Ammon's horn (tissue), 1 donor: ENCODE results near the gene UGT1A9.

Experiments
- DNase-seq: peaks from one replicate; pipeline ENCODE4 v3.0.0-alpha.2; 2016; ENCODE audit warnings: low spot score

Gene UGT1A9

DNA sequence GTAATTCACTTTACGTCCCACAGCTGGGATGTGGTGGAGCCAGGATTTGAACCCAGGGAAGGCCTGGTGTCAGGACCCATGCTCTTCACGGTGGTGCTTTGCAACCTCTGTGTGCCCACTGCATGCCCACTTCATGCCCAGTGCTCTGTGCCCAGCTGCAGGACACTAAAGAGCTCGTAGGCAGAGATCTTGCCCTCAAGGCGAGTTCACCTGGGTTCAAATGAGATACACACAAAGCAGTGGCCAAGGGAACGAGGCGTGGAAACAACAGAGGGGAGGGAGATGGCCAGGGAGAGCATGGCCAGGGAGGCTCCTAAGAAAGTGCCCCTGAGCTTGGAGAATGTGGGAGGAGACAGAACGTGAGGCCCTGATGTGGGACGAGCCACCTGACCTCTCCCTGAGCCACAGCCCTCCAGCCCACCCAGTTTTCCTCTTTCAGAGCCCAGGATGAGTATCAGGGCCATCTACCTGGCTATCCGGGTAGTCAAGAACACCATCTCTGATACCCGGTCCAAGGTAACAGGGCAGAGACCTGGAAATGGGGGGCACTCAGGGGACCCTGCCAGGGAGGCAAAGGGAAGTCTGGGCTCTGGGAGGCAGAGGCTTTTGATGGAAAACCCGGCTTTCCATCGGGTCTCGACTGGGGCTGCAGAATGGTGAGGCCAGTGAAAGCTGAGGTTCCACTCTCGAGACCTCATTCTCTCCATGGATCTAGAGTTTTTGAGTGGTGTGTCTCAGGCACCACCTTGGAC, 126.8 kb downstream of the UGT1A9 start:
- no peak for DNase-seq

DNA sequence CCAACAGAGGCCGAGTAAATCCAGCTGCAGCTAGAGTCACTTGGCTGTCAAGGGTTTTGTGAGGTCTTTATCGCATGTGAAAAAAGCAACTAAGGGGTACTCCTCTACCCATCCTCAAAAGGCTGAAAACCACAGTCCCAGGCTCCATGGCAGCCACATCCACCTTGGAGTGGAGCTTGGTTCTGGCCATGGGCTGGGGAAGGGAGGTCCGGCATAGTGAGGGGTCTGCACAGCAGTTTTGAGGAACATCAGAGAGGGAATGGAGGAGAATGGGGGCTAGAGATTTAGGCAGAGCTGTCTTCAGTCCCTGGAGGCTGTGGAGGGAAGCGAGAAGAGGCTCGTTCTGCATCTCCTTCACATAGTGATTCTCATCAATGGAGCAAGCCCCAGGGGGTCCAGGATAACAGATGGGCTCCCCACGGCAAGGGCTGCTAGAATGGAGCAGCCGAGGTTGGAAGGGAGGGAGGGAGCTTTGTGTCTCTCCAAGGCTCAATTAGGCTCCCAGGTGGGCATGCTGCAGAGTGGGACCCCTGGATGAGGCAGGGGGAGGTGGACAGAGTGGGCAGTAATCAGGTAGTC, 127.5 kb downstream of the UGT1A9 start:
- no peak for DNase-seq

DNA sequence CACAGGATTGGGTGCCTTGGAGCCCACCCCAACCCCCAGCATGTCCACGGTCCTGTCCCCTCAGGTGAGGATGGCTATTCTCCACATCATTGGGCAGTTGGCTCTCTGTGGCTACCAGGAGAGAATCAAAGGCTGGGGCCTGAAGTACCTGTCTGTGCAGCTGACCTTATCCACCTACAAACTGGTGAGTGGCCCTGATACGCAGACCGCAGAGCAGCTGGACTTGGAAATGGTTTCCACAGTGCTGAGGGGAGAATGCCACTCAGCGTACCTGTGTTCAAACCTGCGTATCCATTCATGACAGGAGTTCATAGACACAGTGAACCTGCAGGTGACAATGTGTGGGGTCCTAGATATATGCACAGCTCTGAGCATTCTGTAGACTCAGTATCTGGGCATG, 128.0 kb downstream of the UGT1A9 start:
- no peak for DNase-seq

DNA sequence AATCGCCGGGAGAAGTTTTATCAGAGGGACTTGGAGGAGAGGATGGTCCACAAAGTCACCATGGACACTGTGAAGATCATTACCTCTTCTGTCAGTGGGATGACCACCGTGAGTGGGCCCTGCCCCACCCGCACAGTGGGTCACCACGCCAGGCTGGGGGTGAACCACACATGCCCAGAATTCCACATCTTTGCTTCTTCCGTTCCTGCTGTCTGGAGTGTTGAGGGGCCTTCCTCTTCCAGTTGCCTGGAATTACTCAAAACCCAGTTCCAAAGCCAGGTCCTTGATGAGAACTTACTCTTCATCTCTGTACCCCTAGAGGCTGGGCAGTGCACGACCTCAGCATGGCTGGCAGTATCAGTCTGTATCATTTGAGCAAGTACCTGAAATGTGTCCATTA, 128.5 kb downstream of the UGT1A9 start:
- DNase-seq: no peak

DNA sequence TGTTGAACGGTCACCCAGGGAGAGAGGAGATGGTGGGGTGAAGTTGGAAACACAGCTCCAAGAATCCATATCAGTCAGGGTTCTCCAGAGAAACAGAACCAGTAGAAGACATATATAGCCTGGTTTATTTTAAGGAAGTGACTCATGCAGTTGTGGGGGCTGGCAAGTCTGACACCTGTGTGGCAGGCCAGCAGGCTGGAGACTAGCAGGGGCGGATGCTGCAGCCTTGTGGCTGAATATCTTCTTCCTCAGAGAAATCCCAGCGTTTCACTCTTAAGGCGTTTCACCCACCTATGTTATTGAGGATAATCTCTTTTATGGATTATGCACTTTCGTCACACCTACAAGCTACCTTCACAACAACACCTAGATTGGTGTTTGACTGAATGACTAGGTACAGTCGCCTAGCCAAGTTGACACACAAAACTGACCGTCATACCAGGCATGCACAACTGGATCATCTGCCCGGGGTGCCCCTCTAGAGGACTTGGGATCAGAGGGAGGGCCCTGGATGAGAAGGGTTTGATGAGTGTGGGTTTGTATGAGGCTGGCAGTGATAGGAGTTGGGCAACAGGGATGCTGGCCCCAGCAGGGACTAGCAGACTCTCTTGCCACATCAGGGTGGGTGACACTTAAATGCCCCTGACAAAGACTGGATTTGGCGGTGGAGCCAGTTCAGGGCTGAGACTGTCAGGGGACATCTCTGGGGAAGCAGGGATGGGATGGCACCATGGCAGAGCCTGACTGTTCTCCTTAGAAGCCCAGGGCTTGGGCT, 129.8 kb downstream of the UGT1A9 start:
- no peak for DNase-seq

DNA sequence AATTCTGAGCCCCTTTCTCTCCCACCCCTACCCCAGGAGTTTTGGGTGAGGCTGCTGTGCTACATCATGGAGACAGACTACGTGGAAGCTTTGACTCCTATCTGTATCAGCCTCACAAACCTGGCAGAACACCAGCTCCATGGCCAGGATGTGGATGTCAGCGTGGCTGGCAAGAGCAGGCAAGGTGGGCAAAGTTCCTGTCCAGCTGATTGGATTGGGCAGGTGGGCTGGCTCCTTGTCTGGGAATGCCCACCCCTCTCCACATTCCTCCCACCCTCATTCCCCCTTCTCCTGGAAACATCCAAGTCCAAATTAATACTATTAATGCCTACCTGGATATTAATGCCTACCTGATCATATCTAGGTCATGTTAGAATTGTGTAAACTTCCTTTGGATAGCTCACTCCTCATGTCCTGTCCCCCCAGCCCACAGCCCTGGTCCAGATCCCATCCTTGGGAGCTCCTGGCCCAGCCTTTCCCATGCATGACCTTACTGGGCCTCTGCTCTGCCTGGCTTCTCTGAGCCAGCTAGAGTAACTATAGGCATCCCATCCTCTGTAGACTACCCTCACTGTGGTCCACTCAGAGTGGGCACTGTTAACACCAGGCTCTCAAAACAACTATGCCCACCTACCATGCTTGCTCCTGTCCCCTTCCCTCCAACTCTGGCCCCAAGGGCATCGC, 130.6 kb downstream of the UGT1A9 start:
- DNase-seq: no peak

DNA sequence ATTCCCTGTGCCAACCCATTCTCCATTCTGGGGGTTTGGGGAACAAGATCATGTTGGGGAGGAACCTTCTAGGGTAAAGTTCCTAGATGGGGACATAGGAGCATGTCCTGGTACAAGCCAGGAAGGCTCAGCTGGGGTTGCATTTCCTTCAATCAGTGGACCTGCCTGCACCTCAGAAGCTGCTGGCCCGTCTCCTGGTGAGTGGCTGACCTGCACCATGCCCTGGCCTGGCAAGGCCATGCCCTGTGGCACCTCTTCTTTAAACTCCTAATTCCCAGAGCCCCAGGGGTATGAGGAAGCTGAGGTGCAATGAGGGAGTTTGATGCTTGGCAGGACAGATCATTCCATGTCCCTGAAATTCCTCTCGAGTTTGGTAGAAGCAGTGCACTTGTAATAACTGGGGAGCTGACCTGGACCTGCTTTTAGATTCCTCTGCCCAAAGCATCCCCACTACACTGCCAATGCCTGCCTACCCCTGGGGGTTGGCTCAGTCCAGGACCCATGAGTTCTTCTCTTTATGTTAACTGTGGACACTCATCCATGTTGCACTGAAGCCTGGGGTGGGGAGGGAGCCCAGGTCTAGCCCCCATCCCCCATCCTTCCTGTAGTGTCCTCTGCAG, 131.7 kb downstream of the UGT1A9 start:
- no peak for DNase-seq

DNA sequence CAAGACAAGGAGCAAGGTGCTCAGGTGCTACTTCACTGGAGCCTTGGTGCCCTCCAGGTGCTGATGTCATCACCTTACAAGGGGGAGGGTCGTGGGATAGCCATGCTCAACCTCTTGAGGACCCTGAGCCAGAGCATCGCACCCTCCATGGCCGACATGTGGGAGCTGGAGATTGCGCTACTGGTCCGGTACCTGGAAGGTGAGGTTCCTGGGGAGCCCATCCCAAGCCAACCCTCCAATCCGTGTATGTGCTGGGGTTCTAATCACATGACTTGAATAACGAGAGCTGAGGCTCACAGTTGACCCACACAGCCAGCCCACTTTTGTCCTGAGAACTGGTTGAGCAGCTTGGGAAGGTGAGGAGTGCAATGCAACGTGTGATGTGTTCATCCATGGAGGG, 132.3 kb downstream of the UGT1A9 start:
- DNase-seq: no peak

DNA sequence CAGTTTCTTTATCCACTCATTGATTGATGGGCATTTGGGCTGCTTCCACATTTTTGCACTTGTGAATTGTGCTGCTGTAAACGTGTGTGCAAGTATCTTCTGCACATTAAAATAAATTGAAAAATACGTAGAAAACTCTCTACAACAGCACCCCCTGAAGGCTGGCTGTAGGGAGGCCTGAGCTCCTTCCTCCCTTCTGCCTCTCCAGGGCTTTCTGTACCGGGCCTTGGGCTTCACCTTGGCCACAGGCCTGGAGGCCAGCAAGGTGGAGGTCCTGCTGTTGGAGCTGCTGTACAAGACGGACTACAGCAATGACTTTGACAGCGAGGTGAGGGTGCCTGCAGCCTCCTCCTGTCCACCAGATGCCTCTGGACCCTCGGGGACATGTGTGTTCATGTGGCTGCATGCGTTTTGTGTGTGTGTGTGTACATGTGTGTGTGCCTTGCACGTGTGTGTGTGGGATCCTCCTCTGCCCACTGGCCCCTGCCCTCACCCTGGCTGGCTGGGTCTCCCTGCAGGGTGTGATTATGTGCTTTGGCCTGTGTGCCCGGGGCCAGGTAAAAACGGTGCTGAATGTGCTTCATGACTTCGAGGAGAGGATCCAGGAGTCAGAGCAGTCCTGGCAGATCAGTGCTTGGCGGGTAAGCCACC, 135.6 kb downstream of the UGT1A9 start:
- no peak for DNase-seq

DNA sequence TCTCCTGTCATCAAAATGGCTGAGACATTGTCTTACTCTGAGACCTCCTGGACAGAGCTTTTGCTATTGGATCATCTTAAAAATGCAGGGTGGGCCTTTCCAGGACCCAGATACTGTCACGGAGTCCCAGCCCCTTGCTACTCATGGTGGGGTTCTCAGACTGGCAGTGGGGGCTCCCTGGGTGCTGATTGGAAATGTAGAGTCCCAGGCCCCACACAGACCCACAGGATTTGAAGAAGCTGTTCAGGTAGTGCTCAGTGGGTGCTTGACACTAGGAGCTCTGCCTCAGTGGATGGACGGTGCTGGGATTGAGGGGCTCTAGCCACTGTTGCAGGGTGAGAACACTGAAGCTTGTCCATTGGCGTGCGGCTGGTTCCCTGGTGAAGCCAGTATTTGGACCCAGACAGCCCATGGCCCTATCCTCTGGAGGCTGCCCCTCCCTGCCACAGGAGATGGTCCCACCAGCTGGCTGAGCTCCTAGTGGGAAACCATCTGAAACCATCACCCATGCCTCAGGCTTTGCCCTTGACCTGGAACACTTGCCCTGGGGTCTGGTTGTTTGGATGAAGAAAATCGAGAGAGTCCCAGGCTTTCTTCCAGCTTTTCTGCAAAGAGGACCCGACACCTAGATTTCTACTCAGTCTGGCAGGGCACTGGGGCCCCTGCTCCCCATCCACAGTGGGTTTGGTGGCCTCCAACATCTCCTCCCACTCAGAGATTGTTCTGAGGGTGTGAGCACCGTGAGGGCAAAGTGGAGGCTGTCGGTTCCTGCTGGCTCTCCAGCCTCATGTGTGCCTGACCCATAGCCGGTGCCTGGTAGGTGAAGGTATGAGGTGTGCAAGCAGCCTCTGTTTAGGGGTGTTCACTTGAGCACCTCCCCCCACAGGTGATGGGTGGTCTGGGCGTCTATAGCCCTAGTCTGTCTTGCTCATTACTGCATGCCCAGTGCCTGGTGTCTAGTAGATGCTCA, 136.6 kb downstream of the UGT1A9 start:
- no peak for DNase-seq

DNA sequence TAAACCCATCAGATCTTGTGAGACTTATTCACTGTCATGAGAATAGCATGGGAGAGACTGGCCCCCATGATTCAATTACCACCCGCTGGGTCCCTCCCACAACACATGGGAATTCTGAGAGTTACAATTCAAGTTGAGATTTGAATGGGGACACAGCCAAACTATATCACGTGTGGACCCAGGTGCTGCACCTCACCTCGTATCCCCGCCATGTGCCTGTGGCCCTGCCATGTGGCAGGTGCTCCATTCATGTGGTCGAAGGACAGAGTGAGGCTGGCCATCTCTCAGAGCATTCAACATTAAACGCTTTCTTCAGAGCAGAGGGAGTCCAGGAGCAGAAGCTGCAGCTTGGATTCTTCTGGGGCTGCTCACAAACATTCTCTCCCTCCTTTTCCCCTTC, 138.7 kb downstream of the UGT1A9 start:
- no peak for DNase-seq

DNA sequence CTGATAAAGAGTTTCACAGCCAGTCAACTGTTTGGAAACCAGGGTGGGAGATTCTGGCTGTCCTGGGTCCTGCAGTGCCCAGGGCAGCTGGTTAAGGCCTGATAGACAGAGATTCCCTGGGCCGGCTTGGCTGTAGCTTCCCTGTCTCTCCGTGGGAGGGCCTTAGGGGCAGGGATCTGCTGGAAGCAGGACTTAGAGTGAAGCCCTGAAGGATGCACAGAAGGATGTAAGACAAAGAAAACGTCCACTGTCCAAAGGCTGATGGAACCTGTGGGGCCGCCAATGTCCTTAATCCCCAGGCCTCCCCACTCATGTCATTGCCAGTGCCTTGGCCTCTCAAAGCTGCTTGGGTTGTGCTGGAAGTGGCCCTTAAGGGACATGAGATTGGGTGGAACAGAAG, 139.4 kb downstream of the UGT1A9 start:
- no peak for DNase-seq

DNA sequence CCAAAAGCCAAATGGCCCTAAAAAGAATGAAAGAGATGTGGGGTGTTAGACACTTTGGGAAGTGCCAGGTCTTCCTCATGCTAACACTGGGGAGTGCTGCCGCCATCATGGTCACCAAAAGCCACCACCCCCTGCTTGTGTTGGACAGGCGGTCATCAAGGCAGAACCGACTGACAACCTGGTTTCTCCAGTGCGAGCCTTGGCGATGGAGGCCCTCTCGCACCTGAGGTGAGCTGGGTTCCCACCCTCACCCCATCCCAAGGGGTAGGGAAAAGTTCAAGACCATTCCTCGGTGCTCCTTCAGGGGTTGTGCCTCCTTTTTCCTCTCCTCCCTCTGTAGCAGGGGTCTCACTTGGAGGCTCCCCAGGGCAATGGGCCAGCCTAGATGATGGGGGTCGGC, 140.0 kb downstream of the UGT1A9 start:
- no peak for DNase-seq

DNA sequence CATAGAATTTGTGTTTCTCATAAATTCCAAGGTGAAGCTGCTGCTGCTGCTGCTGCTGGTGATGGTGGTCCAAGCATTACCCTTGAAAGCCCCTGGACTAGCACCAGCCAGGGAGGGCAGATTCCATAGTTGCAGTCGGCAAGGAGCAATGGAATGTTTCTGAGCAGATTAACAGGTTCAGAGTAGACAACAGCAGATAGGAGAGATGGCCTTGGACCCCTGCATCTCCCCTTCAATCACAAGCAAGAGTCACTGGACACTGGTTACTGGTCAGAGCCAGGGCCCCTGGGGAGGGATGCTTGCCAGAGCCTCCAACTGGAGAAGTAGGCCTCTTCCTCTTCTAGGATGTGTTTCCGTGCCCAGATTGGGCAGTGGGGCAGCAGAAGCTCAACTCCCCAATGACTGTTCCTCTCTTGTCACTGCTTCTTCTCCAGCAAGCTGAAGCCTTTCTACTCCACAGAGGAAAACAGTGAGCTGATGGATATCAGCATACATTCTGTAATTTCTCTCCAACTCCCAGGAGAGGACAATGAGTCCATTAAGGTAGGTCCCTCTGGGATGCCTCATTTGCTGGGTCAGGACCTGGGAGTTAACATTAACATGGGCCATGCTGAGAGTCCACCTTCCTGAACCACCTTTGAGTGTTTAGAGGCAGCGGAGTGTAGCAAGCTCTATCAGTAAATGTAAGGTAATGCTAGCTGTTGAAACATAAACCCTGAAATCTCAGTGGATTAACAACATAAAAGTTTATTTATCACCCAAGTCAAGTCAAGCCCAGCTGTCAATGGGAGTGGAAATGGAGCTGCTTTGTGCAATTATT, 141.7 kb downstream of the UGT1A9 start:
- no peak for DNase-seq

DNA sequence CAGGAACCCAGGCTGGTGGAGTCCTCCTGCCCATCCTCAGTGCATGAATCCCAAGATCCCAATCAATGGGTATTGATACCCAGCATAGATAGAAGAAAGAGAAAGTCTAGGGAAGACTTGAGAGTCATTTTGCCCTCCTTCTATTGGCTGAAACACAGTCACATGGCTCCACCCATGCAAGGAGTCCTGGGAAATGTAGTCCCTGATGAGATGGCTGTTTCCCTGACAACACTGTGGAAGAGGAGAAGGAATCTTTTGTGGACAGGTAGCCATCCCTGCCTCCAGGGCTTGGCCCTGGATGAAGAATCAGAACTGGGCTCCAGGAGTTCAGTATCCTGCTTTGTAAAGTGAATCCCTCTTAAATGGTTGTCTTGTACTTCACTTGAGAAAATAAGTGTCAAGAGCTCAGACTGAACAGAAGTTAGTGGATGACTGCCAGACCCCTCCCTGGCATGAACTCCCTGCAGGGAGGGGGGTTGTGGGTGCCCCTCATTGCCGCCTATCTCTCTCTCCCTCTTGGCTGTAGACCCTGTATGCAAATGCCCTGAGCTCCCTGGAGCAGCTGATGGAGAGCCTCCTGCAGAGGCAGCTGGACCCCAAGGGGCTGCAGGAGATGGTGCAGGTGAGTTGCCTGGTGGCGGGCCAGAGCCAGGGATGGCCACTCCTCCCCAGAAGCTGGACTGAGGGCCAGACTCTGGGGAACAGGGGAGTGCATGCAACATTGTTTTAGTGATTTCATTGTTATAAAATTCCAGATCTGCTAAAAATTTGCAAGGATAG, 142.5 kb downstream of the UGT1A9 start:
- no peak for DNase-seq

DNA sequence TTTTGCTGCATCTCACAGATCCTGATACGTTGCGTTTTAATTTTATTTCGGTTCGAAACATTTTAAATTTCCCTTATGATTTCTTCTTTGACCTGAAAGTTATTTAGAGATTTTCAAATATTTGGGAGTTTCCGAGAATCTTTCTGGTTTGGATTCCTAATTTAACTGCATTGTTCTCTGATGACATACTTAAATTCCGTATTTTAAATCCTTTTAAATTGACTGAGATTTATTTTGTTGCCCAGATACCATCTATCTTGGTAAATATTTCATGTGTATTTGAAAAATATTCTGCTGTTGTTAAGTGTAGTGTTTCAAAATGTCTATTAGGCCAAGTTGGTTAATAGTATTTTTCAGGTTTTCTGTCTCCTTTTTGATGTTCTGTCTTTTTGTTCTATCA, 144.2 kb downstream of the UGT1A9 start:
- DNase-seq: no peak

DNA sequence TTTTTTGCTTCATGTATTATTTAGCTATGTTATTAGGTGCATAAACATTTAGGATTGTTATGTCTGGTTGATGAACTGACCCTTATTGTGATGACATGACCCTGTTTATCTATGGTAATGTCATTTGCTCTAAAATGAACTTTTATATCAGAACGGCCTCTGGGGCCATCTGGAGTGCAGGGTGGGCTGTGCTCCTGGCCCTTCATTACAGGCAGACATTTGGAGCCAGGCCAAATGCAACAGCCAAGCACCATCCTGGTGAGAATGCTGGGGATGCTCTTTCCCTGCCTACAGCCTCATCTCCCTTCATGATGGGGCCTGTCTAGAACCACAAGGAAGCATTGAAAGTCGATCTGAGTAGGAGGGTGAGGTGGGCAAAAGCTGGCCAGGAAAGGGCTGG, 144.6 kb downstream of the UGT1A9 start:
- DNase-seq: no peak

DNA sequence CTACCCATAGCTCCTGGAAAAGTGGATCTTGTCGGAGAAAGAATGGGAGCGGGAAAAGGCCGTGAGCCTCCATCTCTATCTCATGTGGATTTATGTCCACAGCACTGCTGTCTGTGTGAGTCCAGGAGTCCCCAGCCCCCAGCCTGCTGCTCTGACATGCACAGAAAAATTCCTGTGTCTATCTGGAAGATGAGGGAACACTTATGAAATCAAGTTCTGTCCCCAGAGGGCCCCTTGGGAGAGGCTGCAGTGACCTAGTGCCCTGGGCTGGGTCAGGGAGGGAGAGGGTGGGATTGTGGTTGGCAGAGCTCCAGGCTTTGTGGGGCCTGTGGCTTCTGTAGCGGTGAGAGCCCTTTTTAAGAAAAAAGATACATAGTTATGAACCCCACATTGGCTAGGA, 145.1 kb downstream of the UGT1A9 start:
- DNase-seq: no peak

DNA sequence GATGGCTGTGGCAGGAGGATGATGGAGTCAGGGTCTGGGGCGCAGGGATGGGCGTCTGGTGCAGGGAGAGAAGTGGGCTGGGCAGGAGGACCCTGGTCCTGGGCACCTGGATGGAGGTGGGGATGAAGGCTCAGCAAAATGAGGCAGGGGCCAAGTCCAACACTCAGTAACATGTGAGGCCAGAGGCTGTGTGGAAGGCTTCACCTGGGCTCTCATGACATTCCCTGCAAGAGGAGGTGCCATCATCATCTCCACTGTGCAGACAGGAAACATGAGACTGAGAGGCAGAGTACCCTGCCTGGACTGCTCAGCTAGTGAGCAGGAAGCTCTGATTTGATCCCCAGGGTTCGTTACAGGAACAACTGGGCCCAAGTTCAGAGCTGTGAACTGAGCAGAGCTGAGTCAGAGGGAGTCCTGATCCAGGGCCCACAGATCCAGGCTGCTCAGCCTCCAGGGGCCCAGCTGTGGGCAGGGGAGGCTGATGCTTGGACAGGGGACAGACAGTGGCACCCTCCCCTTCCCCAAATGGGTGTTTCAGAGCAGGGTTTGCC, 145.7 kb downstream of the UGT1A9 start:
- no peak for DNase-seq
